HL-60/S4 (cell line): Measurements from ENCODE around the gene NR6A1.

ENCODE experiments used
- in situ Hi-C: fragments of 300-500 bp; cut with MboI; formaldehyde crosslinking; loops from 2 replicates; pipeline ENCODE4 v1.14.3; 2022; ENCODE audit warnings: low sequenced_read_pairs

NR6A1 gene

DNA sequence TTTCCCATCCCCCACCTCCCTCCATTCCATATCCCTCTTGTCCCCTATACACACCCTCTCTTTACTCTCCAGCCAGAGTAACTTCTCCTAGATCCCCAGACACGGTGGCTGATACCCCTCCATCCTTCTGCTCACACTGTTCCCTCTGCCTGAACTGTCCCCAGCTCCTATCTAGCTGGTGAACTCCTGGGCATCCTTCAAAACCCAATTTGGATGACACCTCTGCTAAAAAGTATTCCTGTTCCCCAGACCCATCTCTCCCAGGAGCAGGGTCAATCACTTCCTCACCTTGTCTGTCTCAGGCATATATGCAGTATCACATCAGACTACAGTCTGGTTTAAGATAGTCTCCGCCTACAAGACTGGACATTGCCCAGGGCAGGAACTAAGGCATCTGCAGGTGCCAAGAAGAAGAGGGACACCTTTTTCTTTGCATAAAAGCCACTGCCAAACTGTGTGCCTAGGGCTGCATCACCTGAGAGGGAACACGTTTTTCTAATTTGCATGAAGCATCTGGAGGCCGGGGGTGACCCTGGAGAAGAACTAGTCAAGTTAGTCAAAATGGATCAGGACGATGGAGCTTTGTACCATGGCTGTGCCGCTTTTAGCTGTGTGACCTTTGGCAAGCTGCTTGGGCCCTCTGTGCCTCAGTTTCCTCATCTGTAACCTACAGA, 291.0 kb downstream of the NR6A1 start:
- in situ Hi-C loops = no loop called here

DNA sequence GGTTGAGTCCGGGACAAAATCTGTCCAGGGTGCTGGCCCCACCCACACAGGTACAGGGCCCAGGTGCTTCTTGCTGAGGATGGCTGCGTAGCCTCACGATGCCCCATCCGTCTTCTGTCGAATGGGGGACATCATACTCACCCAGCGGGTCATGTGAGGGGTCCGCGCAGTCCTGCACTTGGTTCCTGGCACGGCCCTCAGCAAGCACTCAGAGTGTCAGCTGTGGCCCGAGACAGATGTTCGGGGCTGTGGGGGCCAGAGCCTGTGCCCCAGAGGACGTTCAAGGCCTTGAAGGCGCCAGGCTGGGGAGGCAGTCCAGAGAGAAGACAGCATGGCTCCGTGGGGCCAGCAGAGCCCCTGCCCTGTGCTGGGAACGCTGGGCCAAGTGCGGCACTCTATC, 291.7 kb downstream of the NR6A1 start:
- in situ Hi-C loops = no loop called here

DNA sequence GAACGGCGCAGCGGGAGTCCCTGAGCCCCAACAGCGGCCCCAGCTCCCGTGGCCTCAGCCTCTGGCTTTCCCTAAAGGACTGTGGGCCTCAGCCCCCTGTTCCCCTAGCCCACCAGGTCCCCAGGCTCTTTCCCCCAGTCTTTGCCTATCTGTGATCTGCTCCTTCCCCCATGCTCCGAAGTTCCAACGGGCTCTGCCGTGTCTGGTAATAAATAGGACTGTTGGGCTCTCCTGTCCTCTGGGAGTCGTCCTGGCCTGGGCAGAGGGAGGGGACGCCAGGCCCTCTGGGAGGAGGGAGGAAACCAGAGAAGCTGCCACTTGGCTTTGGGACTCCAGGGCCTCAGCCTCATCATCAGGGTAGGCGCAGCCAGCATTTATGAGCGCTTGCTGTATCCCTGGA, 292.8 kb downstream of the NR6A1 start:
- in situ Hi-C loops = no loop called here

DNA sequence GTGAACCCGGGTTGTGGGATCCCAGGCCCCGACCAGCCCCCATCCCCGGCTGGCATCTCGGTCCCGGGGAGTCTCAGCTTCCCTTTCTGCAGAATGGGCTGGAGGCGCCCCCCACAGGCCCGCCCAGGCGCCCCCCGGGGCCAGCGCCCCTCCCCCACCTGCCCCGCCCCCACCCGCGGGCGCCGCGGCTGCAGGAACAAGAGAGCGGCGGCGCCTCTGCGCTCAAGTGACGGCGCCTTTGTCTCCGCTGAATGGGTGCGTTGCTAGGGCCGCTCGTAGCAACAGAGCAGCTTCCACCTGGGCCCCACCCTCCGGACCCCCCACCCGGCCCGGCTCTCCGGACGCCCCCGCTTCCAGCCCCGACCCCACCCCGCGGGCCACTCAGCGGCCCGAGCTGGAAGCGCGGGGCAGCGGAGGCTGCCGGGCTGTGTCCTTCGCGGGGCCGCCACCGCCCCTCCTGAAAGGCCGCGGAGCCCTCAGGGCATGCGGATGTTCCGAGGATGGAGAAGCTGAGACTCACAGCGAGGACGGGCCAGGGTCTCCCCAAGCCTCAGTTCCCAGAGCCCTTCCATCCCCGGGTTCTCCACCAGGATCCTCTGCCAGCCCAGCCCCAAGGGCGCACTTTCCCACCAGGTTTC, 293.3 kb downstream of the NR6A1 start:
- in situ Hi-C loops = no loop called here

DNA sequence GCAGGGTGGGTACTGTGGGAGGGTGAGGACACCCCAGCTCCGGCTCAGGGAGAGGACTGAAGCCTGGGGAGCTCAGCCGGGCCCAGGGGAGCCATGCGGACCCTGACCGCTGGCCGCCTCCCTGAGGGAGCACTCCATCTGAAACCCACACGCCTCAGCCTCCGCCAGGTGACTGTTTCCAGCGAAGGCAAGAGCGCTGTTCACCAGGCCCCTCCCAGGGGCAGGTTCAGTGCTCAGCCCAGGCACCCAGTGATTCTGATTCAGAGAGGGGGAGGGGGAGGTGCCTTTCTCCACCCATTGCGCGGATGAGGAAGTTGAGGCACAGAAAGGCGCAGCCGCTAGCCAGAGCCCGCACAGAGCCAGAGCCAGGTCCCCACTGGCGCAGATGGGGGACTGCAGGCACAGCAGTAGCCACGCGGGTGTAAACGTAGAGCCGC, 293.9 kb downstream of the NR6A1 start:
- in situ Hi-C loops = no loop called here

DNA sequence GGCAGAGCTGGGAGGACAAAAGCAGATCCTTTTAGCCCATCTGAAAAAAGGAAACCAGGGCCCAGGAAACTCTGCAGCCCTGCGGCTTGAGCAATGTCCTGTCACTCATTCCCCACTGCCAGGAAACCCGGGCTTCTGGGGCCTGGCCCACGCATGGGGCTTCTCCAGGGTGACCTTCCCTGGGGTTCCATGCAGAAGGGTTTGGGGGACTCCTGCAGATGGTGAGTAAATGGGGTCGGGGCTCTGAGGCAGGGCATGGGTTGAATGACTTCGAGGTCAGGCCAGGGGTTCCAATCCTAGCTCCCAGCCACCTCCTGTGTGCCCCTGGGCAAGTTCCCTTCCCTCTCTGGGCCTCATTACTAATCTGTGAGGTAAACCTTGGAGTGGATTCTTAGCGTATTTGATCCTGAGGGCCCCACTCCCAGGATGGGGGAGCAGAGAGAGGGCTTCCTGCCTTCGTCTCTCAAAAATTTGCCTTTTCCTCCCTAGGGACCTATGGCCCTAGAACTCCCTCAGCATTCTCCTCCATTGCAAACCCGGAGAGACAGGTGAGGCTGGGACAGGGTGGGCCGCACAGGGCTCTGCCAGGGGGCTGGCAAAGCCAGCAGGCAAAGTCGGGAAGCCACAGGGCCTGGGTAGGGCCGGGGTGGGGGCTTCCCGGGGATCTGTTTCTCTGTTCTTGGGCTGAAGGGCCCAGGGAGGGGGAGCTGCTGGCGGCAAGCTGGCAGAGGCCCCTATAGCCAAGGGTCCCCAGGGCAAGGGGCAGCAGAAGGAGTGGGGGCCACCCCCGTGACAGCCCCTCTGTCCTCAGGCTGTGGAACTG, 295.0 kb downstream of the NR6A1 start:
- in situ Hi-C loops = no loop called here

DNA sequence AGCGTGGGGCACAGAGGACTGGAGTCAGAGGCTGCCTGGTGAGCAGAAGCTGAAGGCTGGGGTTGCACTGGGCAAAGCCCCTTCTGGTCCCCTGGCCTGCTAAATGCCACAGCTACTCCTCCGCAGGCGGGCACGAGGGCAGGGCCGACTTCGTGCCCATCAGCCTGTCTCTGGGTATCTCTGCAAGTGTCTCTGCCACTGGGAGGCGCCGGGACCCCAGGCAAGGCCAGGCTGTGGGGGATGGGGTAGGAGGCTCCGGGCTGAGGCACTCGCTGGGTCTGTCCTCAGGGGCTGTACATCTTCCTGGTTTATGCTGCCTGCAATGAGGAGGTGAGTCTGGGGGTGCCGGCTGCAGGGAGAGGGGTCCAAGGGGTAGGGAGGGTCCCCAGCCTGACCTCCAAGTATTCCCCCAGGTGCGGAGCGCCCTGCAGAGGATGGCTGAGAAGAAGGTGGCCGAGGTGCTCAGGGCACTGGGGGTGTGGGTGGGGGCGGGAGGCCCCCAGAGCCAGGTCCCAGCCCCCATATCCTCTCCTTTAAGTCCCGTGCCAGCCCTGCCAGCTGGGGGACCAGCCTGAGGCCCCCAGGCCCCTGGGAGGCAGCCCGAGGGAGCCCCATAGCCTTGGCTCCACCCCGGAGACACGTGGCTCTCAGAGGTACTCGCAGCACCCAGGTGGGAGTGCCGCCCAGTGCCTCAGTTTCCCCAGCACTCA, 295.8 kb downstream of the NR6A1 start:
- in situ Hi-C loops = no loop called here

DNA sequence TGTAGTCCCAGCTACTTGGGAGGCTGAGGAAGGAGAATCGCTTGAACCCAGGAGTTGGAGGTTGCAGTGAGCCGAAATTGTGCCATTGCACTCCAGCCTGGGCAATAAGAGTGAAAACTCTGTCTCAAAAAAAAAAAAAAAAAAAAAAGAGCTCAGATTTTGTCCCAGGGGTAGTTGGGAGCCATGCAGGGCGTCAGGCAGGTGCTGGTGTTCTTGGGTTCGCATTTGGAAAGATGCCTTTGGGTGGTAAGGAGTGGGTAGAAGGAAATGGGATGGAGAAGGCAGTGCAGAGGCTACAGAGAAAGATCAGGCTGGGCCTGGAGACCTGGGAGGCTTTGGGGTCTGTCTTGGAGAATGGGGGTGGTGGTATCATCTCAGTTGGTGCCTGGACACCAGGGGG, 297.0 kb downstream of the NR6A1 start:
- in situ Hi-C loops = no loop called here

DNA sequence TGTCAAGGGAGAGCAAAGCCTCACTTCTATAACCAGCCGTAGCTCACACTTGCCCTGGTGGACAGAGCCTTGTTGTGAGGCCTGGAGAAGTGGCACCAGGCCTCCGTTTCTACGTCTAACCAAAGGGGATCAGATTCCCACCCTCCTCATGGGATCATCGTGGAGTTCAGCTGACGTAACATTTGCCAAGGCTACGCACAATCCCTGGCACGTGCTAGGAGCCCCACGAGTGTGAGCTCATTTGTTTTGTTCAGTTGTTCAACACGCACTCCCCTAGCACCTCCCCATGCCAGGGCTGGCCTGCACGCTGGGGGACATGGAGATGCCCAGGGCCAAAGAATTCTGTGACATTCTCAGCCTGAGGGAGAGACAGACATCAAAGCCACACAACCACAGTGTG, 297.8 kb downstream of the NR6A1 start:
- in situ Hi-C loops = no loop called here

DNA sequence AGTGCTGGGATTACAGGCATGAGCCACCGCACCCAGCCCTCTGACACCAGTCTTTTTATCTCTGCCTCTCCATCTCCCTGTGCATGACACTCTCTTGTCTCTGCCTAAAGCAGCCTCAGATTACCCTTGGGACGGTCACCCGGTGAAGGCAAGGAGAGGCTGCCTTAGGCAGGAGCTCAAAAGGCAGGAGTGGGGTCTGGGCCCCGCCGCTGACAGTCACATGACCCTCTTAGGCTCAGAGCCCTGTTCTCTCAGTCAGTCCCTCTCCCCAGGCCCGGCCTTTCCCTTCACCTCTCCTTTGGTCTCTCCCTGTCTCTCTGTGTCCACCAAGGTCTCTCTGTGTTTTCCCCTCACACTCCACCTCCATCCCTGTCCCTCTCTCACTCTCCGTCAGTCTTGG, 298.3 kb downstream of the NR6A1 start:
- in situ Hi-C loops = no loop called here

DNA sequence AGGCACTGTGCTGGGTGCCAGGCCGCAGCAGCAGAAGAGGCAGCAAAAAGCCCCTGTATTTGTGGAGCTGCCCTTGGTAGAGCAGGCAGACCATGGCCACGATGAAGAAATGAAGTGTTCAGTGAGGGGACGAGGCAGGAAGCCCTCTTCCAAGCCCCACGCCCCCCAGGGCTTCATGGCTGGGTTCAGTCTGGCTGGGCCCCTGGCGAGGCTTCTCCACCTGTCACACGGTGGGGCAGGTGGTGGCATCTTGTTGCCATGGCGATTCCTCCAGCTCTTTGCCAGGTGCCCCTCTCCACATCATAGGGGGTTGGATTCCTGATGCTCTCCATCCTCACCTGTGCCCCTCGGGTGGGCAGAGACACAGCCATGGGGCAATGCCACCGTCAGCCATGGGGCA, 299.4 kb downstream of the NR6A1 start:
- in situ Hi-C loops = no loop called here

DNA sequence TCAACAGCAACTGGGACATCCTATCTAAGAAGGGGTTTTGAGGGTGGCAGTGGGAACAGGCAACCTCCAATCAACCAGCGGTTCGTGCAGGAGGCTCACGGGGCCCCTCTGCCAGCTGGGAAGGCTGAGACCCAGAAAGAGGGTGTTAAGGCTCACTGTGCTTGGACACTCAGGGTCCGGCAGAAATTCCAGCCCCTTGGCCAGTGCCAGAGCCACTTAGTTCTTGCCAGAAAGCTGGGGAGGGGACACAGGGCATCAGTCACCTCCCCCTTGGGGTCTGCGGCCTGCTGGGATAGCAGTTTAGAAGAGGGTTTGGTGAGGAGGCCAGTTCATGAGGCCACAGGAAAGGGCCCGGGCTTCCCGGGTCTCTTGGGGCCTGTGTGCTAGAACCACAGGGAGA, 300.4 kb downstream of the NR6A1 start:
- in situ Hi-C loops = no loop called here

DNA sequence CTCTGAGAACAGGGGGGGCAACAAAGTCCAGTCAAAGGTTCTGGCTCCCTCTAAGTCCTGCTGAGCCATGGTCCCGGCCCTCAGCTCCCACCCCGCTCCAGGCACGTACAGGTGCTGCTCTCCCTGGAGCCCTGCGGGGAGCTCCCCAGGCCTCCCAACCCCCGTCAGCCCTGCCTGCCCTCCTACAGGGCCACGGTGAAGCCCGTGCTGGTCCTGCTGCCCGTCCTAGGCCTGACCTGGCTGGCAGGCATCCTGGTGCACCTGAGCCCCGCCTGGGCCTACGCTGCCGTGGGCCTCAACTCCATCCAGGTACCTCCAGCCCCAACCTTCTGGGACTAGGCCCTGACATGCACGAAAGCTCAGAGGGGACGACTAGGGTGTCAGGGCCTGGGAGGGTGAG, 300.8 kb downstream of the NR6A1 start:
- in situ Hi-C loops = no loop called here

DNA sequence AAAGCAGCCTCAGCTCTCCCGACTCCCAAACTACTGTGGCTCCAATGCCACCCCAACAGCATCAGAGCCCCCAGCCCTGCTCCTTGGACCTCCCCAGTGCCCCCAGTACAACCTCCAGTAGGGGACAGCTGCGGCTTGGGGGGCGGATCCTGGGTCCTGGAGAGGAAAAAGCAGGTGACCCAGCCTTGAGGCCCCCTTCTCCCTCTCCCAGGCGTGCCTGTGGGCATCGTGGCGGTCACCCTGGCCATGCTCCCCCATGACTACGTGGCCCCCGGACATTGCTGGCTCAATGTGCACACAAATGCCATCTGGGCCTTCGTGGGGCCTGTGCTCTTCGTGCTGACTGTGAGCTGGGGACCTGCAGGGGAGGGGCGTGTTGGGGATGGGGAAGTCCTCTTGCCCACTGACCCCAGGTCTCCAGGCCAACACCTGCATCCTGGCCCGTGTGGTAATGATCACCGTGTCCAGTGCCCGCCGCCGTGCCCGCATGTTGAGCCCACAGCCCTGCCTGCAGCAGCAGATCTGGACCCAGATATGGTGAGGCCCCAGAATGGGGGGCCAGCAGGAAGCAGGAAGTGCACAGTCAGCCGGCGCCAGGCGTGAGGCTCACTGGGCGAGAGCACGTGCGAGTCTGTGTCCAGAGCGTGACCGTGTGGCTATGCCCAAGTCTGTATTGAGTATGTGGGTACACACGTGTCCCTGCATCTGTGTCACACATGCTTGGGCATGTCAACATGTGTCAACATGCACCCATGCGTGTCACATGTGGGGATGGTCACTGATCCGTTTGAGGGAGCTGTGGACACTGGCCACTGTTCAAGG, 301.9 kb downstream of the NR6A1 start:
- in situ Hi-C loops = no loop called here

DNA sequence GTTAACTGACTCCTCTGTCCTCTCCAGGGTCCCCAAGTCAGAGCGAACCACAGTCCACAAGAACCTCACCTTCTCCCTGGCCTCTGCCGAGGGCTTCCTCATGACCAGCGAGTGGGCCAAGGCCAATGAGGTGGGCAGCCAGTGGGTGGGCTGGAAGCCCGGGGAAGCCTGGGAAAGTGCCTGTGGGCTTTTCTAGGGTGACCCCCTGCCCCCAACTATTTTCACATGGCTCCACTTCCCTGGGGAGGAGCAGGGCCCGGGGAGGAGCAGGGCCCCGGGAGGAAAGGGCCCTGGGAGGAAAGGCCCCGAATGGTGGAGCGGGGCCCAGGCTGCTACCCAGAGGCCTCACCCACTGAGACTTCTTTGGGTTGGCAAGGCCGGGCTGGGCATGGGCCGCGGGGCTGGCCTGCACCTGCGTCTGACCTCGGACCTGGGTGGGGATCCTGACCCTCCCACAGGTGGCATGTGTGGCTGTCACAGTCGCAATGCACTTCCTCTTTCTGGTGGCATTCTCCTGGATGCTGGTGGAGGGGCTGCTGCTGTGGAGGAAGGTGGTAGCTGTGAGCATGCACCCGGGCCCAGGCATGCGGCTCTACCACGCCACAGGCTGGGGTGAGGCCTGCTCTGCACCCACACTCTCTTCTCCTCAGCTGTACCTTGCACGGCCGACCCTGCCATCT, 302.9 kb downstream of the NR6A1 start:
- in situ Hi-C loops = no loop called here

DNA sequence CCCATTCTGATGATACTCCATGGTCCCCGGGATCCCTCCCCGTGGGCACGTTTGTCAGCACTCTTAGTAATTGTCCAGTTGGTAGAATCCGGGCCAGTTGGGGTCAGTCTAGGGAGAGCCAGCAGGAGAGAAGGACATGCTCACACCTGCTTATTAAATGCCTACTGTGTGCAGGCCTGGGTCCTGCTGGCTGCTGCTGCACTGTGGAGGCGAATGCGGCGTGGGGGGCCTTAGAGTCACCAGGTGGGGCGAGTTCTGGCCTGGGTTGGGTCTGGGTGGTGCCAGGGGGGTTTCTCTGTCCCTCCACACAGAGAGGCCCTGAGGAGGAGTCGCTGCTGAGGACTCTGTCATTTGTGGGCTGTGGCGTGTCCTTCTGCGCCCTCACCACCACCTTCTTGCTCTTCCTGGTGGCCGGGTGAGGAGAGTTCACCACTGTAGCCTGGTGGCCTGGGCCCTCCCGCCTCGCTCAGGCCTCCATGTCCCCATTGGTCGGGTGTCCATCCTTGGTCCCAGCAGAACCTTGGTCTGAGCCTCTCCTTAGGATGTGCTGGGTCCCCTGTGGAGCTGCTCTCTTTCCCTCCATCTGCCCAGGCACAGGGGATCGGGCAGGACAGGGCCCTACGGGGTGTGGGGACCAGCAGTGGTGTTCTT, 303.6 kb downstream of the NR6A1 start:
- in situ Hi-C loops = no loop called here
